Neural crest cell (in vitro differentiated cells): ENCODE results near the gene PCNX2. TPM values are rescaled to one million over a fixed set of nuclear protein-coding genes. Genes with fewer than 3 reads are reported as not detected.
"Not testable (repeated sequence)": the region's sequence is repeated elsewhere in the genome, so short reads cannot be mapped to it uniquely, and the experiment has no call there.

ENCODE experiments used
- DNase-seq: peaks from one replicate; pipeline ENCODE4 v3.0.0; 2021; ENCODE audit warnings: low read depth, mixed read lengths, low spot score
- H3K27ac Mint-ChIP-seq: one replicate; pipeline ENCODE4 v1.8.0; 2021; ENCODE audit warnings: mild to moderate bottlenecking, mixed read lengths; ENCODE audit not compliant: unreplicated experiment
- H3K27me3 Mint-ChIP-seq: 2 replicates; pipeline ENCODE4 v1.8.0; 2021; ENCODE audit warnings: low read depth, mild to moderate bottlenecking, mixed read lengths
- H3K36me3 Mint-ChIP-seq: 2 replicates; pipeline ENCODE4 v1.8.0; 2021; ENCODE audit warnings: low read depth, mild to moderate bottlenecking, mixed read lengths
- H3K4me1 Mint-ChIP-seq: 2 replicates; pipeline ENCODE4 v1.8.0; 2021; ENCODE audit warnings: mixed read lengths
- H3K4me3 Mint-ChIP-seq: one replicate; pipeline ENCODE4 v1.8.0; 2021; ENCODE audit warnings: mild to moderate bottlenecking, mixed read lengths
- H3K9me3 Mint-ChIP-seq: 2 replicates; pipeline ENCODE4 v1.8.0; 2021; ENCODE audit warnings: mixed read lengths
- total RNA-seq: library from RNA; stranded (reverse); gene quantifications from 2 replicates; pipeline ENCODE4 v1.2.1, GENCODE V29; 2021
- TF ChIP-seq, protein P1 (sequence below): fragments of 200-600 bp; sonication (generic); conservative IDR thresholded peaks from 2 replicates; pipeline ENCODE4 v1.5.0; 2021; ENCODE audit warnings: antibody characterized with exemption, mild to moderate bottlenecking

Gene PCNX2
- total RNA-seq, 1 donor from 2014 or later = 13.6 TPM

DNA sequence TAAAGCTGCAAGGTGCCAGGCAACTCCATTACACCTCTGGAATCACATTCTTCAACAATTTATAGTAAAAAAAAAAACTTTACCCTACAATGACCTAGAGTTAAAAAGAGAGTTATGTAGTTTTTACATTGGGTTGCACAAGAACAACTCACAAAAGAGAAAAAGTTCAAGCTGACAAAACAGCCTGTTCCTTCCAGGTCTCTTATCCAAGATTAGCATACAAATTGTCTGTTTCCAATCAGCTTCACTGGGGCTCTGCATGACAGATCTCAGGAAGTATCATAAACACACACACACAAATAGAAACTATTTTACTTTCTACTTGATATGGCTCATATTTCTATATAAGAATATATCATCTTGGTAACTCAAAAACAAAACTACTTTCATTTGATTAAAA is 154.6 kb downstream of the PCNX2 start:
- H3K27me3 Mint-ChIP-seq = no peaks in the 10 kb centered on the region
- no peaks in the 10 kb centered on the region for H3K9me3 Mint-ChIP-seq
- H3K4me3 Mint-ChIP-seq = no peak overlapping the region
- no peaks in the 10 kb centered on the region for H3K4me1 Mint-ChIP-seq
- no peak overlapping the region for H3K27ac Mint-ChIP-seq
- no peaks in the 10 kb centered on the region for H3K36me3 Mint-ChIP-seq
- TF ChIP-seq, protein P1, sequence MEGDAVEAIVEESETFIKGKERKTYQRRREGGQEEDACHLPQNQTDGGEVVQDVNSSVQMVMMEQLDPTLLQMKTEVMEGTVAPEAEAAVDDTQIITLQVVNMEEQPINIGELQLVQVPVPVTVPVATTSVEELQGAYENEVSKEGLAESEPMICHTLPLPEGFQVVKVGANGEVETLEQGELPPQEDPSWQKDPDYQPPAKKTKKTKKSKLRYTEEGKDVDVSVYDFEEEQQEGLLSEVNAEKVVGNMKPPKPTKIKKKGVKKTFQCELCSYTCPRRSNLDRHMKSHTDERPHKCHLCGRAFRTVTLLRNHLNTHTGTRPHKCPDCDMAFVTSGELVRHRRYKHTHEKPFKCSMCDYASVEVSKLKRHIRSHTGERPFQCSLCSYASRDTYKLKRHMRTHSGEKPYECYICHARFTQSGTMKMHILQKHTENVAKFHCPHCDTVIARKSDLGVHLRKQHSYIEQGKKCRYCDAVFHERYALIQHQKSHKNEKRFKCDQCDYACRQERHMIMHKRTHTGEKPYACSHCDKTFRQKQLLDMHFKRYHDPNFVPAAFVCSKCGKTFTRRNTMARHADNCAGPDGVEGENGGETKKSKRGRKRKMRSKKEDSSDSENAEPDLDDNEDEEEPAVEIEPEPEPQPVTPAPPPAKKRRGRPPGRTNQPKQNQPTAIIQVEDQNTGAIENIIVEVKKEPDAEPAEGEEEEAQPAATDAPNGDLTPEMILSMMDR = no peak
- no peak for DNase-seq

DNA sequence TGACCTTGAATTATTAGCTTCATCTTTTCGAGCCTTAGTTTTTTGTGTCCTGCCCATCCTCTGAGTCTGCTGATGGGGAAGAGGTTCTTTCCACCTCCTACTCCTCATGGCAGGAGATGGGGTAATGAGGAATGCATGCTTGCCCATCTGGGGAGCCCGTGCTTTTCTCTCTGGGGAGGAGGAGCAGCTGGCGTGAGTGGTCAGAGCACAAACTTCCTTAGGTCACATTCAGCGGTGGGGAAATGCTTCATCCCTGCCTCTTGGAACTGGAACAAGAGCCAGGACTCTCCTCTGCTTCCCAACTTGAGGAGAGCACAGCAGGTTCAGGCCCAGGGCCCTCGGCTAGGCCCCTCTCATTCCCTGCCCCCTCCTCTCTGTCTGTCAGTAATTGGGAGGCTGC is 155.0 kb downstream of the PCNX2 start:
- peak overlapping the region; percentile 54 for H3K27ac Mint-ChIP-seq

DNA sequence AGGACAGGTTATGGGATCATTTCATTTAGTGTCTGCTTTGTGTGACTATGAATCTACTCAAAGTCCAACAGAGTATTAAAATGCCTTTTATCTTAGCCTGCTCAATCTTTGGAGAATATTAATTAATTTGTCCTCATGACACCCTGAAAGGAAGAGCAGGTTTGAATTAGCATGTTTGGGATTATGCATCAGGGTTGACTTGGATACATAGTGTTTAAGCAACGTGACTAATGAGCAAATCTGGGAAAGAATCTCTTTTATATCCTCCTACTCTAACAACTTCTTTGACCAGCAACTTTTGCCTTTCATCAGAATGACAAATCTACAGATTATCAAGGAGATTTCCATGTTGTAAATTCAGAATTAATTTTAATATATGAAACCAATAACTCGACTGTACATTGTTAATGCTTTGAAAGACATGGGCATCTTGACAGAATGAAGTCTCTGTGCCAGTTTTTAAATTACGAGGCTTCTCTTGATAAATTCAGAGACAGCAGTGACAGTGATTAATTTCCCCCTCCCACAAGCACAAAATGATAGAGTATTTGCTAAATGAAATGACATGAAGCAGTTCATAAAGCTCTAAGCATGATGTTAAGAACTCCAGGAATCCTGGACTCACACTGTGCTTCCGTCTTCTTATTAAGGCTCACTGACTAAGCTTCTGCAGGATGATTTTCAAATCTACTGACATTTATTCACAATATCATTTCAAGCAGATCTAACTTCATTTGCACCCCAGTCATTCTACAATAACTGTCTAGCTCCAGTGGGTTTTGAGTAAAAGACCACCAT is 156.5 kb downstream of the PCNX2 start:
- Mint-ChIP-seq H3K4me3 (no peak overlapping the region), H3K9me3 (no peaks in the 10 kb centered on the region), H3K4me1 (no peaks in the 10 kb centered on the region), H3K27ac (no peak overlapping the region), H3K27me3 (no peaks in the 10 kb centered on the region), H3K36me3 (no peaks in the 10 kb centered on the region)
- no peak for DNase-seq
- TF ChIP-seq, protein P1 = no peak

More for the DNA sequence above, 155.0 kb downstream of the PCNX2 start:
- Mint-ChIP-seq H3K27me3 (no peaks in the 10 kb centered on the region), H3K4me3 (no peak overlapping the region), H3K9me3 (no peaks in the 10 kb centered on the region), H3K36me3 (no peaks in the 10 kb centered on the region), H3K4me1 (no peaks in the 10 kb centered on the region)
- TF ChIP-seq, protein P1 = no peak
- DNase-seq = no peak

DNA sequence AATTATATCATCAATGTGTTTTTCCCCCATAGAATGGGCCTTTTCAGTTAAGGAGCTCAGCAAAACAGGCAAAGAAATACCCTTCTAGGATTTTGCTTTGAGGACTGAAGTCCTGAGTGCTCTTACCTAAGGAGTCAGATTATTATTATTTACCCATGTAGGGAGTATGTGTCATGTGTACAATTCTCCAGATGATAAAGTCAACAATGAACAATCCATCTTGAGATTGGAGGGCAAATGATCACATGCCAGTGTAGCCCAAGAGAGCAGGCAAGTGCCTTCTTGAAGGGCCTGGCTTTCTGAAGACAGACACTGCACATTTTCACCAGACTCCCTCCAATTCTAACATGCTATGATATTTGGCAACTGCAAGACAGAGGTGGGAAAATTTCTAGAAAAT is 159.7 kb downstream of the PCNX2 start:
- TF ChIP-seq, protein P1 = no peak
- H3K27me3 Mint-ChIP-seq = no peaks in the 10 kb centered on the region
- no peak overlapping the region for H3K4me3 Mint-ChIP-seq
- H3K36me3 Mint-ChIP-seq = peaks cover 2% of the 10 kb centered on the region
- peaks cover 2% of the 10 kb centered on the region for H3K4me1 Mint-ChIP-seq
- H3K27ac Mint-ChIP-seq = no peak overlapping the region
- DNase-seq = no peak
- no peaks in the 10 kb centered on the region for H3K9me3 Mint-ChIP-seq

DNA sequence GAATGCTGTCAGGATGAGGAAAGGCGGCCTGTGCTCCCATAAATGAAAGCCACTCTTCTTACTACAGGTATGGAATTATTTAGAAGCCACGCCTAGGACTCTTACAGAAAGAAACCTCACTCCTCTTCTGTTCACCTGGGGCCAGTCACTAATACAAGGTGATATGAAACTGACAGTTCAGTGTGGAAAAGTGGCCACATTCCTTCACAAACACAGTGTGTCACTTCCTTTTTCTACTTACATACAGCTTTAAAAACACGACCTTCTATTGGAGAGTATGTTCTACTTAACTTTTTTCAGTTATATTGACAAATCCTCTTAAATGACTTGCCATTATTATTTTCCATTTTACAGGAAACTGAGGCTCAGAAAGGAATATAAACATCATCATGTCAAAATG is 163.1 kb downstream of the PCNX2 start:
- TF ChIP-seq, protein P1 = no peak
- no peak overlapping the region for H3K4me3 Mint-ChIP-seq
- peaks cover 4% of the 10 kb centered on the region for H3K4me1 Mint-ChIP-seq
- no peaks in the 10 kb centered on the region for H3K27me3 Mint-ChIP-seq
- peaks cover 2% of the 10 kb centered on the region for H3K9me3 Mint-ChIP-seq
- DNase-seq = no peak
- peaks cover 10% of the 10 kb centered on the region for H3K36me3 Mint-ChIP-seq
- no peak overlapping the region for H3K27ac Mint-ChIP-seq

DNA sequence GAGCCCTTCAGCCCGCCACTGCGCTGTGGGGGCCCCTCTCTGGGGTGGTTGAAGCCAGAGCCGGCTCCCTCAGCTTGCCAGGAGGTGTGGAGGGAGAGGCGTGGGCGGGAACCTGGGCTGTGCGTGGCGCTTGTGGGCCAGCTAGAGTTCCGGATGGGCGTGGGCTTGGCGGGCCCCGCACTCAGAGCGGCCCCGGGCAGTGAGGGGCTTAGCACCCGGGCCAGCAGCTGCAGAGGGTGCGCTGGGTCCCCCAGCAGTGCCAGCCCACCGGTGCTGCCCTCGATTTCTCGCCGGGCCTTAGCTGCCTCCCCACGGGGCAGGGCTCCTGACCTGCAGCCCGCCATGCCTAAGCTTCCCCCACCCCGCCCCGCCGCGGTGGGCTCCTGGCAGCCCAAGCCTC is 166.5 kb downstream of the PCNX2 start:
- H3K27me3 Mint-ChIP-seq, H3K27ac Mint-ChIP-seq, H3K4me3 Mint-ChIP-seq, H3K4me1 Mint-ChIP-seq, H3K9me3 Mint-ChIP-seq, DNase-seq: not testable (repeated sequence)
- peaks cover 18% of the 10 kb centered on the region for H3K36me3 Mint-ChIP-seq
